Endothelial cell of umbilical vein (primary cell): Measurements from ENCODE around the gene PXYLP1. TPM values are rescaled to one million over a fixed set of nuclear protein-coding genes. Genes with fewer than 3 reads are reported as not detected.

ENCODE experiments used
- BruUV-seq: library from RNA; stranded (reverse); fragments of 400-500 nt; replicated peaks from 2 replicates; lab custom pipeline; 2021; lab: Mats Ljungman, UMichigan
- CTCF ChIA-PET: fragments of 300-600, 350-600 bp; sonication (Branson Sonifier 250); formaldehyde crosslinking; loops from one replicate; lab custom pipeline; 2021; ENCODE audit warnings: antibody characterized with exemption, inconsistent platforms; lab: Charles Lee
- POLR2A ChIA-PET: fragments of 300-600, 350-600 bp; sonication (Branson Sonifier 250); formaldehyde crosslinking; loops from one replicate; lab custom pipeline; 2021; ENCODE audit warnings: antibody characterized with exemption, inconsistent platforms; lab: Charles Lee
- DNase-seq: peaks from one replicate; pipeline ENCODE4 v3.0.0-alpha.2; 2011; ENCODE audit warnings: low read depth, low spot score
- FAIRE-seq: peaks from 2 replicates; lab custom pipeline; 2011; peaks lifted over from hg19 to GRCh38; lab: Jason Lieb, UNC
- H2AFZ ChIP-seq: 2 replicates; pipeline ENCODE4 v1.6.0; 2012; ENCODE audit warnings: low read depth, low read length, control low read depth, inconsistent platforms
- H3K27ac ChIP-seq: 2 replicates; pipeline ENCODE4 v1.5.1; 2011; ENCODE audit warnings: low read depth, mild to moderate bottlenecking, control low read depth, low read length, moderate library complexity; ENCODE audit not compliant: insufficient read depth
- H3K27me3 ChIP-seq, 2 experiments: 2 replicates each; pipeline versions ENCODE4 v1.6.0 to v1.6.1; 2011; ENCODE audit warnings: low read length in 2 of 2, mixed read lengths in 1 of 2; ENCODE audit not compliant: control insufficient read depth in 2 of 2, insufficient read depth in 2 of 2
- H3K36me3 ChIP-seq, 2 experiments: 2 replicates in 1 of 2; 3 replicates in 1 of 2; pipeline ENCODE4 v1.5.1; 2011; ENCODE audit warnings: low read length in 2 of 2, mild to moderate bottlenecking in 1 of 2, moderate library complexity in 1 of 2; ENCODE audit not compliant: control insufficient read depth in 2 of 2, insufficient read depth in 2 of 2; ENCODE audit errors: extremely low read depth in 1 of 2
- H3K4me1 ChIP-seq: 3 replicates; pipeline ENCODE4 v1.5.1; 2011; ENCODE audit warnings: mild to moderate bottlenecking, low read length; ENCODE audit not compliant: control insufficient read depth, insufficient read depth; ENCODE audit errors: extremely low read depth
- H3K4me2 ChIP-seq: 2 replicates; pipeline ENCODE4 v1.6.1; 2011; ENCODE audit warnings: low read length, control low read depth, mixed read lengths; ENCODE audit not compliant: insufficient read depth
- H3K4me3 ChIP-seq, 3 experiments: fragments of 200-600 bp in 1 of 3; sonication (generic), shearing (Covaris generic) in 1 of 3; replicated peaks in 1 of 3; 2 replicates each; pipeline ENCODE4 v1.5.1; 2011 to 2016; ENCODE audit warnings: control low read depth in 3 of 3, low read length in 3 of 3, mild to moderate bottlenecking in 2 of 3, inconsistent platforms in 1 of 3, low read depth in 1 of 3, moderate library complexity in 1 of 3; ENCODE audit not compliant: insufficient read depth in 1 of 3
- H3K79me2 ChIP-seq: 2 replicates; pipeline ENCODE4 v1.6.0; 2012; ENCODE audit warnings: low read length, inconsistent platforms; ENCODE audit not compliant: control insufficient read depth, insufficient read depth
- H3K9ac ChIP-seq: replicated peaks from 2 replicates; pipeline ENCODE3; 2011; ENCODE audit warnings: low read length, control low read depth; ENCODE audit not compliant: insufficient read depth; ENCODE audit errors: extremely low read depth
- H3K9me1 ChIP-seq: replicated peaks from 3 replicates; pipeline ENCODE4 v1.6.0; 2011; ENCODE audit warnings: mild to moderate bottlenecking, low read length; ENCODE audit not compliant: control insufficient read depth, insufficient read depth; ENCODE audit errors: extremely low read depth
- H3K9me3 ChIP-seq: replicated peaks from 2 replicates; pipeline ENCODE4 v1.5.1; 2012; ENCODE audit warnings: low read length, inconsistent platforms; ENCODE audit not compliant: control insufficient read depth, insufficient read depth
- H4K20me1 ChIP-seq: replicated peaks from 2 replicates; pipeline ENCODE3; 2011; ENCODE audit warnings: mild to moderate bottlenecking, low read length; ENCODE audit not compliant: control insufficient read depth, insufficient read depth; ENCODE audit errors: extremely low read depth
- EZH2 ChIP-seq: IDR thresholded peaks from 2 replicates; pipeline ENCODE4 v1.6.1; 2012; ENCODE audit warnings: borderline replicate concordance, low read depth, mild to moderate bottlenecking, moderate library complexity, low read length, inconsistent platforms; ENCODE audit not compliant: severe bottlenecking
- FOS ChIP-seq: IDR thresholded peaks from 2 replicates; pipeline ENCODE4 v1.6.1; 2011; ENCODE audit warnings: mild to moderate bottlenecking, low read length, moderate library complexity, borderline replicate concordance; ENCODE audit not compliant: insufficient read depth
- GATA2 ChIP-seq: IDR thresholded peaks from 2 replicates; pipeline ENCODE4 v1.7.0; 2011; ENCODE audit warnings: low read depth, mild to moderate bottlenecking, moderate library complexity, mixed read lengths, low read length; ENCODE audit not compliant: insufficient read length, insufficient read depth
- JUN ChIP-seq: IDR thresholded peaks from 2 replicates; pipeline ENCODE4 v1.6.1; 2011; ENCODE audit warnings: borderline replicate concordance, low read depth; ENCODE audit not compliant: insufficient read length, insufficient read depth
- MYC ChIP-seq: IDR thresholded peaks from one replicate; pipeline ENCODE4 v1.6.1; 2011; ENCODE audit warnings: mild to moderate bottlenecking, low read depth, low read length
- POLR2A ChIP-seq: IDR thresholded peaks from 2 replicates; pipeline ENCODE4 v1.6.1; 2012; ENCODE audit warnings: low read depth, mild to moderate bottlenecking, control low read depth, low read length
- POLR2AphosphoS5 ChIP-seq: IDR thresholded peaks from 2 replicates; pipeline ENCODE4 v1.6.1; 2012; ENCODE audit warnings: low read depth, mild to moderate bottlenecking, control low read depth, low read length, moderate library complexity; ENCODE audit not compliant: insufficient read depth
- dilution Hi-C: fragments of 300-500 bp; cut with MboI; formaldehyde crosslinking; loops from one replicate; pipeline ENCODE4 v1.15.0; 2019; ENCODE audit warnings: low sequenced_read_pairs; ENCODE audit not compliant: extremely low pct_ligation_motif_present
- intact Hi-C: fragments of 100-400 bp; cut with micrococcal nuclease; formaldehyde crosslinking; loops from one replicate; pipeline ENCODE4 v1.10.0; 2022
- polyA plus RNA-seq, 4 experiments: library from polyadenylated mRNA; depleted of rRNA in 3 of 4; stranded (reverse) in 3 of 4; unstranded in 1 of 4; fragments of >200 nt; gene quantifications; 2 replicates each; pipeline versions ENCODE4 v1.2.1 to v1.2.3, GENCODE V29; 2011 to 2012; ENCODE audit warnings: missing spikeins in 1 of 4
- total RNA-seq: library from RNA; stranded (reverse); gene quantifications from 2 replicates; pipeline ENCODE4 v1.2.3, GENCODE V29; 2021
- TF ChIP-seq, protein P1 (sequence below): IDR thresholded peaks from 2 replicates; pipeline ENCODE4 v1.6.1; 2011; ENCODE audit not compliant: insufficient read depth, insufficient read length
- TF ChIP-seq, protein P2 (sequence below), 2 donors: IDR thresholded peaks; 1 replicate in 1 of 2; 2 replicates in 1 of 2; pipeline ENCODE4 v1.5.1; 2011; ENCODE audit warnings: low read length in 2 of 2, mild to moderate bottlenecking in 2 of 2, moderate library complexity in 2 of 2, control low read depth in 1 of 2, inconsistent platforms in 1 of 2, low read depth in 1 of 2; ENCODE audit not compliant: insufficient read depth in 1 of 2; ENCODE audit errors: extremely low read depth in 1 of 2

The PXYLP1 gene
- total and polyA plus RNA-seq, 2 donors (not counting 3 experiments of a cell fraction or from before 2014, with no cell fraction given) = 0.84 to 1.7 TPM

DNA sequence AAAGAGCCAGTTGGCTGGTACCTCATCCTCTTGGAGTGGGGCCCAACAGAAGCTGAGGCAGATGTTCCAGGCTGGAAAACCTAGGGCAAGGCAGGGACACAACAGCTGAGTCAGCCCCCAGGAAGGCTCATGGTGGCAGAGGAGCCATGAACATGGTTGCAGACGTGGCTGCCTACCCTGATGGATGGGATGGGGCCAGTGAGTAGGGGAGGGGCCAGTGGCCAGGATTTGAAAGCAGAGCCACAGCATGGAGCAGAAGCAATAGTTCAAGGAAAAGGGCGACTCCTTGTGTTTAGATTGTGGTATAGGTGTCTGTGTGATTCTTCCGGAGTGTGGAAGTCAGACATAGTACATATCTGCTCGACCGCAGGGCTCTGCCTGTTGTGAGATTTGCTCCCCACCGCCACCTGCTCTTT lies 24.2 kb downstream of the PXYLP1 start:
- CTCF ChIA-PET = interaction anchor here (1.3 to 3.6 kb wide), 3 partner anchors 22 to 256 kb away, joined by 3 to 15 read pairs (median 5); partner anchors contain the start of gene PXYLP1

DNA sequence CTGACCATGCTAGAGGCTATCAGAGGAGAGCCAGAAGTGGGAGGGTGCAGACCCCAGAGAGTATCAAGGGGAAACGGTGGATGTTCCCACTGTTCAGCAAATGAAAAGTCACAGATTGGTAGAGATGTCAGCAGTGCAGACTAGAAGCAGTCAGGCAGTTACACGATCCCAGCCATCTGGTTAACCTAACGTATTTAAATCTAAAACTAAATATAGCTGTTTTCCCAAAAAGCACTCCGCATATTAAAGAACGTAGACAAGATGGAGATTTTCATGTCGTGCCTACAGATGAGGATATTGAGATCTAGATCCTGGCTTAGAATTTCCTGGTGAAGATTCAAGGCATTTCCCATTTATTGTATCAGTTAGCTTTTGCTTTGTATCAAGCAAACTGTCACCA lies 25.2 kb downstream of the PXYLP1 start:
- Histone ChIP-seq H2AFZ (no peak overlapping the region), H3K27me3 (peaks cover 0 to 2% of the 10 kb centered on the region in 2 experiments), H3K9ac (no peak overlapping the region), H3K4me2 (no peak overlapping the region), H3K4me1 (no peaks in the 10 kb centered on the region), H3K36me3 (no peaks in the 10 kb centered on the region), H4K20me1 (no peaks in the 10 kb centered on the region), H3K9me3 (no peaks in the 10 kb centered on the region), H3K9me1 (no peaks in the 10 kb centered on the region), H3K79me2 (no peaks in the 10 kb centered on the region), H3K27ac (no peak overlapping the region), H3K4me3 (no peak overlapping the region)
- no peak for TF ChIP-seq JUN
- TF ChIP-seq, protein P1, sequence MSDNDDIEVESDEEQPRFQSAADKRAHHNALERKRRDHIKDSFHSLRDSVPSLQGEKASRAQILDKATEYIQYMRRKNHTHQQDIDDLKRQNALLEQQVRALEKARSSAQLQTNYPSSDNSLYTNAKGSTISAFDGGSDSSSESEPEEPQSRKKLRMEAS = no peak
- no peak for TF ChIP-seq EZH2
- TF ChIP-seq POLR2AphosphoS5 = no peak
- TF ChIP-seq MYC = no peak
- TF ChIP-seq FOS = no peak
- no peak for TF ChIP-seq POLR2A
- no peak for TF ChIP-seq GATA2
- TF ChIP-seq, protein P2, sequence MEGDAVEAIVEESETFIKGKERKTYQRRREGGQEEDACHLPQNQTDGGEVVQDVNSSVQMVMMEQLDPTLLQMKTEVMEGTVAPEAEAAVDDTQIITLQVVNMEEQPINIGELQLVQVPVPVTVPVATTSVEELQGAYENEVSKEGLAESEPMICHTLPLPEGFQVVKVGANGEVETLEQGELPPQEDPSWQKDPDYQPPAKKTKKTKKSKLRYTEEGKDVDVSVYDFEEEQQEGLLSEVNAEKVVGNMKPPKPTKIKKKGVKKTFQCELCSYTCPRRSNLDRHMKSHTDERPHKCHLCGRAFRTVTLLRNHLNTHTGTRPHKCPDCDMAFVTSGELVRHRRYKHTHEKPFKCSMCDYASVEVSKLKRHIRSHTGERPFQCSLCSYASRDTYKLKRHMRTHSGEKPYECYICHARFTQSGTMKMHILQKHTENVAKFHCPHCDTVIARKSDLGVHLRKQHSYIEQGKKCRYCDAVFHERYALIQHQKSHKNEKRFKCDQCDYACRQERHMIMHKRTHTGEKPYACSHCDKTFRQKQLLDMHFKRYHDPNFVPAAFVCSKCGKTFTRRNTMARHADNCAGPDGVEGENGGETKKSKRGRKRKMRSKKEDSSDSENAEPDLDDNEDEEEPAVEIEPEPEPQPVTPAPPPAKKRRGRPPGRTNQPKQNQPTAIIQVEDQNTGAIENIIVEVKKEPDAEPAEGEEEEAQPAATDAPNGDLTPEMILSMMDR (IDR thresholded peaks at IDR 0.05; ENCODE audit: extremely low read depth in 1 of 2, insufficient read depth in 1 of 2, low read depth in 1 of 2, low read length in 2 of 2) = no peak
- no TSS peak for BruUV-seq
- CTCF ChIA-PET = interaction anchor here (1.4 to 3.6 kb wide), 2 partner anchors 25 to 257 kb away, joined by 5 to 15 read pairs; partner anchors contain the start of gene PXYLP1
- intact Hi-C loops (loop anchor here (1.0 kb wide), 1 partner anchor 26 kb away; the partner anchor contains the start of gene PXYLP1), dilution Hi-C loops (no loop called here)
- DNase-seq (no peak), FAIRE-seq (no peak)
- POLR2A ChIA-PET = no interaction called here

More for the DNA sequence above, 24.2 kb downstream of the PXYLP1 start:
- no peak for FAIRE-seq
- Histone ChIP-seq H3K79me2 (no peaks in the 10 kb centered on the region), H3K4me2 (no peak overlapping the region), H3K9me1 (no peaks in the 10 kb centered on the region), H3K9ac (no peak overlapping the region), H2AFZ (no peak overlapping the region), H3K27me3 (peaks cover 0 to 2% of the 10 kb centered on the region in 2 experiments), H3K9me3 (no peaks in the 10 kb centered on the region), H3K27ac (no peak overlapping the region), H3K4me3 (no peak overlapping the region), H3K4me1 (no peaks in the 10 kb centered on the region), H4K20me1 (no peaks in the 10 kb centered on the region), H3K36me3 (no peaks in the 10 kb centered on the region)
- BruUV-seq = no TSS peak
- TF ChIP-seq, protein P2 (IDR thresholded peaks at IDR 0.05; ENCODE audit: extremely low read depth in 1 of 2, insufficient read depth in 1 of 2, low read depth in 1 of 2, low read length in 2 of 2) = peak; percentile 4 to 25
- TF ChIP-seq, protein P1 = no peak
- peak; percentile 6 for DNase-seq
- POLR2A ChIA-PET = no interaction called here
- dilution Hi-C loops = no loop called here
- intact Hi-C loops = loop anchor here (1.0 kb wide), 1 partner anchor 25 kb away; the partner anchor contains the start of gene PXYLP1
